Activated T-cell treated with anti-CD3 and anti-CD28 coated beads, Interleukin-2, amount 50 U/mL, for 48 hours (primary cell): Measurements from ENCODE around the gene SLC22A23.
A peak's percentile ranks its signal among the peaks of the same experiment; 100 is the strongest.

ENCODE experiments used
- DNase-seq, 2 experiments: peaks; one replicate each; pipeline ENCODE4 v3.0.0-alpha.2; 2020

SLC22A23 gene

DNA sequence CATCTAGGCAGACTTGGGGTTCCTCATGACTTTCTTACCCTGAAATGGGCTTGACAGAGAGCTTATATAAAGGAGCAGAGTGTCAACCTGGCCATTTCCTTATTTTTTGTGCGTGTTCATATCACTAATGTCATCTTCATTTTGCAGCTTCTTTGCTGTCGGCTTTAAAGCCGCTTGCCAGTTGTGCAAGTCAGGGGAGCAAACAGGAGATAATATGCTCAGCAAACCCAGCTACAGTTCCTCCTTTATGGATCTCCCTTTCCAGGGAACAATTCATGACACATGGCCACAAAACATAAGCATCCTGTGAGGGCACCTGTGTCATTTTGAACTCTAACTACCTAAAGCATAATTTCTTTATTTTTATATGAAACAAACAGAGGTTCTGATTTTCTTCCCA is 222.9 kb downstream of the SLC22A23 start:
- DNase-seq, result no peak

DNA sequence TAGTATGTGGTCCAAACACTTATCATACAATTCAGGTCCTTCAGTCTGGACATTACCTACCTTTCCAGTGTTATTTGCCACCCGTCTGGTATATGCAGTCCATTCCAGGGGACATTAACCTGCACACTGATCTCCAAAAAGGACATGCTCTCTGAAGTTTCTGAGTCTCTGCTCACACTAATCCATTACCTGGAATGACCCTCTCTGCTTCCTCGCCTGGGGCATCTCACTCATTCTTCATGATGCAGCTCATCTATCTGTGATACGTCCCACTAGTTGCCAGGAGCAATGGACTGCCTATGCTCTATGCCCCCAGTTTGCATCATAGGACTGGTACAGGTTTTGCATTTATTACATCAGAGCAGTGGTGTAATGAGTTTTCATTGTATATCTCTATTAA is 223.5 kb downstream of the SLC22A23 start:
- DNase-seq, result no peak

GRCh38 chr6:3232017-3232945 is 224.6 kb downstream of the SLC22A23 start:
- no peak for DNase-seq

GRCh38 chr6:3231247-3232016 is 225.4 kb downstream of the SLC22A23 start:
- DNase-seq, result peak in 1 of 2 experiments; percentile 31

DNA sequence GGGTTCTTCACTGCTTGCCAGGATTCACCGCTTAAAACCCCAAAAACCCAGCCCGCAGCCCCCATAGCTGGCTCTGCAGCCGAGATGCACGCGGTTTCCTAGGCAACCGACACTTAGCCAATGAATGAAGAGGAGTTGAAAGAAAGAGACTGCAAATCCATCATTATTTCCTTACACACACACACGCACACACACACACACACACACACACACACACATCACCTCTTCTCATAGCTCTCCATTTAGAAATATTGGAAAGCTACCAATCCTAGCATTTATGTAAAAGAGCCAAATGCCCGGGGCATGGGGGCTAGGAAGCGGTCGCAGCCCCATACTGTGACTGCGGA is 226.0 kb downstream of the SLC22A23 start:
- no peak for DNase-seq

GRCh38 chr6:3230256-3230882 is 226.5 kb downstream of the SLC22A23 start:
- DNase-seq, result no peak

DNA sequence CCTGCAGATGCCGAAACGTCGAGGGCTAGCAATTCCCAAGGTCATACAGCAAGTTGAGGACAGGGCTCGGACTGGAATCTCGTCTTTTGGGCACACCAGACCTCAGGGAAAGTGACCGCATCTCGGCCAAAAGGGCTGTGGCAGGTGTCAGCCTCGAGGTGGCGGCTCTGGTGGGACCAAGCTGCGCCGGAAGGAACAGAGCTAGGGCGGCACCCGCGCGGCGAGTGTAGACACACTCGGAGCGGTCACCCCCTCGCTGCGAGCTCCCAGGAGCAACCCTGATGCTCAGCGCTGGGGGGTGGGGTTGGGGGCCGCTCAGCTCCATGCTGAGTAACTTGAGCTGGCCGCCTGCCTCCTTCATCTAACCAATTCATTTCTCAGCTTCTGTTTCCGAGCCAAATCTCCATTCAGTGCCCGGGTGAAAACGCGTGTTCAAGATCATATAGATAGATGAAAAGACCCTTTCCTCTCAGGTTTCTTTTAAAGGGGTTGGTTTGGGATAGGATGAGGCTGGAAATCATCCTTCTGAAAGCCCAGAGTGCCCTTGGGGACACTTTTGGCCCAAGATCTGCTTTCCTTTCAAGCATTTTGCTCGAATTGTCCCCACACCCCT is 227.2 kb downstream of the SLC22A23 start:
- peak; percentile 50 to 61 for DNase-seq

DNA sequence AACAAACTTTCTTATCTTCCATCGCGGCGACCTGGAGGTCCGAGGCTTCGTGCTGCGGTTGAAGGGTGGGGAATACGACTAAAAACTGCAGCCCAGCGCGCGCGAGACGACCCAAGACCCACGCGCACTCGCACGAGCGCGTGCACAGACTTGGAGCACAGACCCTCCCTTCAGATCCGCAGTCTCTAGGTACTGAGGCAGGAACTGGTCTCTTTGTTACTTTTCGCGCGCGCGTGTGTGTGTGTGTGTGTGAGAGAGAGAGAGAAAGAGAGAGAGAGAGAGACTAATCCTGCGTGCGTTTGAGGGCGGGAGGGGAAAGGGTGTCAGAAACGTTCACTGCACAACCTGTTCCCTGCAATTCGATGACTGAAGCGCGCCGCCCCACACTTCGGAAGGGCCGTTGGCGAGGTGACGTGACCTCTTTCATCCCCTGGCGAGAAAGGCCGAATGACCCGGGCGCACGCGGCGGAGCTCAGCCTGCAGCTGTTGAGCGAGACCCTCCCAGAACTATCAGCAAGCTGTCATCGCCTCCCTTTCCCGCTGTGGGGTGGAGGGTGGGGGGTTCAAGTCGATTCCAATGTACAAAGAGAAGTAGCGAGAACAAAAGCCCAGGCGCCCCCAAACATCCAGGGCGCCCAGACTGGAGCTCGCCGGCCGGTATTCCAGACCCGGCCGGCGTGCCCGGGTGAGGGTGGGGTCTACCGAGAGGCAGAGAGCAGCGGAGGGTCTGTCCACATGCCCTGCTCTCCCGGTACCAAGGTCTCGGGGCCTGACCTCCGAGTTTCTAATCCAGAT is 227.9 kb downstream of the SLC22A23 start:
- peak; percentile 50 to 58 for DNase-seq

DNA sequence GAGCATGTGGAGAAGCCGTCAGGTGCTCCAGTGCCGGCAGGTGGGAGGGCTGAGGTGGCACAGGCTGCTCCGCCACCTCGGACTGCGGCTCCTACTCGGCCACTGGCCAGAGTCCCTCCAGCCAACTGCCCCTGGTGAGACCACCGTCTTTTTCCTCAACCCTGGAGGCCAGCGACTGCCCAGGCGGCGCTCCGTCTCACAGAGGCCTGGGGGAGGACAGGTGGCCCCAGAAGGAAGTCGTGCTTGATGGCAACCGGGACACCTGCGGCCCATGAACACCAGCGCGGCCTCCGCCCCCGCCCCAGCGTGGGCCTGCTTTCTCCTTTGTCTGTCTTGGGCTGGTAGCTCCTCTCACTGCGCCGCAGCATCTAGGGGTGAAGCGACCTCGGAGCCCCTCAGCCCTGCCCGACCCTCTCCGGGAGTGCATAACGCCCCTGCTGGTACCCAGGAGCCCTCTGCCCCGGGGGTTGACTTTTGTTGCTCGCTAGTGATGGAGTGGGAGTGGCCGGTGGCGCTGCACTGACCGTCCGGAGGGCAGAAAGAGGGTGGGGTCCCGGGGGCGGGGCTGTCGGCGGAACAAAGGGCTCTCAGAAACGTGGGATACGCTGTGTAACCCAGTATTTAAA is 228.7 kb downstream of the SLC22A23 start:
- peak; percentile 41 to 45 for DNase-seq

- no peak for DNase-seq
Observed at GRCh38 chr6:3227363-3228045, 229.3 kb downstream of the SLC22A23 start, which contains the start of gene TUBB2B. Gene TUBB2B, minus strand, starts transcription at chr6:3227653. Its CDS starts 110 bp downstream, at chr6:3227543.

DNA sequence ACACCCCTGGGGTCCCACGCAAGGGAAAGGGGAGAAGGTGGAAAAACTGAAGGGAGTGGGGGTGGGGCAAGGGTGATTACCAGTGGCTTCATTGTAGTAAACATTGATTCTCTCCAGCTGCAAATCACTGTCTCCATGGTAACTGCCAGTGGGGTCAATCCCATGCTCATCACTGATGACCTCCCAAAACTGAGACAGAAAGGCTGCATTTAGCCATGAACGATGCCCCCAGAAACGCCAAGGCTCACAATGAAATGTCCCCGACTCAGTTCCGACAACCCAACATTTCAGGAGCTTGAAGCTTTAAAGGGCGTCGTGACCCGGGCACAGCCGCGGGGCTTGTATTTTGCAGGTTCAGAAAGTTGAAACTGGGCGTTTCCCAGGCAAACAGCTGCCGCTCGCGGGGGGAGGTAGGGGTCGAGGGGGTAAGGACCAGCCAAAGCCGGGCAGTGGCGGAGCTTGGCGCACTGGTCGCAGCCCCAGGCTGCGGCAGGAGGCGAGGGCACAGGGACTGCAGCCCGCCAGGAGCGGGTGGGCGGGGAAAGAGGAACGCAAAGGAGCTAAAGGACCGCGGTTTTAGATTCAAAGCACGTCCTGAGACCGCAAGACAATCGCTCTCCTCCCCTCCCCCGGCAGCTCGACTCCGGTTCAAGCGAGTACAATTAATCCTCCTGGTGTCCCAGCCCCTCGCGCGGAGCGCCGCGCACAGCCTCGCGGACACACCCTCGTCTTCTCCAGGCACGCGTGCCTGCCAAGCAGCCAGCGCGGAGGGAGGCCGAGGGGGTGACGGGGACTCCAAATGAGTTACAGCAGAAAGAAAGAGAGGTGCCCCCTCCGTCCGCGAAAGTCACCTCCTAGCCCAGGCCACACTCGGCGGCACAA is 230.1 kb downstream of the SLC22A23 start:
- peak; percentile 46 to 49 for DNase-seq

GRCh38 chr6:3226042-3226441 is 230.8 kb downstream of the SLC22A23 start:
- no peak for DNase-seq

- no peak for DNase-seq
Observed at GRCh38 chr6:3222506-3223038, 234.3 kb downstream of the SLC22A23 start.

- no peak for DNase-seq
Observed at GRCh38 chr6:3221578-3221977, 235.3 kb downstream of the SLC22A23 start.

DNA sequence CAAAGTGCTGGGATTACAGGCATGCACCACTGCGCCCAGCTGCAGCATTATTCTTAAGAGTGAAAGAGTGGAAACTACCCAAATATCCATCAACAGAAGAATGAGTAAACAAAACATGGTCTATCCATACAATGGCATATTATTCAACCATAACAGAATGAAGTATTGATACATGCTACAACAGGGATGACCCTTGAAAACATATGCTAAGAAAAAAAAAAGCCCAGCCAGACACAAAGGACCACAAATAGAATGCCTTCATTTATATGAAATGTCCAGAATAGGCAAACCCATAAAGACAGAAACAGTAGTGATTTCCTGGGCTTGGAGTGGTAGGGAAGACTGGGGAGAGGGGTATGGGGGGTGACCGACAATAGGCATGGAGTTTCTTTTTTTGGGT is 236.5 kb downstream of the SLC22A23 start:
- no peak for DNase-seq
